Esophagus squamous epithelium (tissue), 4 donors: ENCODE results near the gene STRAP.

ENCODE experiments used
- POLR2A ChIP-seq, 4 donors: fragments of 450-650 bp; IDR thresholded peaks; one replicate each; pipeline ENCODE4 v1.6.1; 2017; ENCODE audit warnings: antibody characterized with exemption in 4 of 4, mild to moderate bottlenecking in 4 of 4, moderate library complexity in 3 of 4
- TF ChIP-seq, protein P1 (sequence below), 6 experiments: fragments of 450-650 bp in 4 of 6; fragments of 200-600 bp in 2 of 6; sonication (generic) in 2 of 6; IDR thresholded peaks; one replicate each; pipeline ENCODE4 v1.5.1; 2016 to 2019; ENCODE audit warnings: antibody characterized with exemption in 6 of 6, mild to moderate bottlenecking in 4 of 6, moderate library complexity in 4 of 6

DNA sequence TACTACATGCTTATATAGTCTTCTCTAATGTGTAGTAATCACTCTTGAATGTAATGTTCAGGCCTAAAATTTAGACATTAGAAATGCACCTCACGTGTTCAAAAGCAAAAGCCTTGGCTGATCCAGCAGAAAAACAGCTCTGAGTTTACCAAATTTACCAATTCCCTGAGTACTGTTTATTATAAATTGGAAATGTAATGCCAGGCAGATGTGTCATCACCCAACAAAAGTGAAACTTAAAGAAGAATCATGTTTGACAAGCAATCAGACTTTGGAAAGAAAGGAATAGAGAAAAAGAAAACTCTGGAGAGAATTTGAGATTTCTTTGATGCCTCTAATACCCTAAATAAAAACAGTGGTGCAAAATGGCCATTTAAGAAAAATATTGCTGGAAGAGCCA is 26.5 kb upstream of the STRAP start:
- TF ChIP-seq, protein P1, sequence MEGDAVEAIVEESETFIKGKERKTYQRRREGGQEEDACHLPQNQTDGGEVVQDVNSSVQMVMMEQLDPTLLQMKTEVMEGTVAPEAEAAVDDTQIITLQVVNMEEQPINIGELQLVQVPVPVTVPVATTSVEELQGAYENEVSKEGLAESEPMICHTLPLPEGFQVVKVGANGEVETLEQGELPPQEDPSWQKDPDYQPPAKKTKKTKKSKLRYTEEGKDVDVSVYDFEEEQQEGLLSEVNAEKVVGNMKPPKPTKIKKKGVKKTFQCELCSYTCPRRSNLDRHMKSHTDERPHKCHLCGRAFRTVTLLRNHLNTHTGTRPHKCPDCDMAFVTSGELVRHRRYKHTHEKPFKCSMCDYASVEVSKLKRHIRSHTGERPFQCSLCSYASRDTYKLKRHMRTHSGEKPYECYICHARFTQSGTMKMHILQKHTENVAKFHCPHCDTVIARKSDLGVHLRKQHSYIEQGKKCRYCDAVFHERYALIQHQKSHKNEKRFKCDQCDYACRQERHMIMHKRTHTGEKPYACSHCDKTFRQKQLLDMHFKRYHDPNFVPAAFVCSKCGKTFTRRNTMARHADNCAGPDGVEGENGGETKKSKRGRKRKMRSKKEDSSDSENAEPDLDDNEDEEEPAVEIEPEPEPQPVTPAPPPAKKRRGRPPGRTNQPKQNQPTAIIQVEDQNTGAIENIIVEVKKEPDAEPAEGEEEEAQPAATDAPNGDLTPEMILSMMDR (IDR thresholded peaks at IDR 0.05), result no peak
- no peak for TF ChIP-seq POLR2A (IDR thresholded peaks at IDR 0.05)
